Bronchial epithelial cell (primary cell): ENCODE data around the gene GGA3. TPM values are rescaled to one million over a fixed set of nuclear protein-coding genes. Genes with fewer than 3 reads are reported as not detected.

Source experiments
- DNase-seq: peaks from one replicate; pipeline ENCODE4 v3.0.0-alpha.2; 2010; ENCODE audit warnings: low read depth
- FAIRE-seq: peaks from 2 replicates; lab custom pipeline; 2011; peaks lifted over from hg19 to GRCh38; lab: Jason Lieb, UNC
- H3K27me3 ChIP-seq: 2 replicates; pipeline ENCODE4 v1.5.1; 2011; ENCODE audit warnings: low read length; ENCODE audit not compliant: control insufficient read depth, insufficient read depth
- H3K36me3 ChIP-seq: 2 replicates; pipeline ENCODE4 v1.5.1; 2011; ENCODE audit warnings: low read length; ENCODE audit not compliant: control insufficient read depth, insufficient read depth
- H3K4me3 ChIP-seq: 2 replicates; pipeline ENCODE4 v1.5.1; 2011; ENCODE audit warnings: mild to moderate bottlenecking, low read depth, low read length, control low read depth
- total RNA-seq: library from RNA; depleted of rRNA; stranded (reverse); fragments of >200 nt; gene quantifications from 2 replicates; pipeline ENCODE4 v1.2.1, GENCODE V29; 2014
- TF ChIP-seq, protein P1 (sequence below): IDR thresholded peaks from 2 replicates; pipeline ENCODE4 v1.5.1; 2011; ENCODE audit warnings: mild to moderate bottlenecking, moderate library complexity, low read length, control low read depth, inconsistent platforms; ENCODE audit not compliant: insufficient read depth, severe bottlenecking

The GGA3 gene
- total RNA-seq, 1 donor from 2014 or later, result 14.5 TPM

GRCh38 chr17:75194879-75195278 is 66.5 kb downstream of the GGA3 start:
- Histone ChIP-seq H3K27me3 (no peaks in the 10 kb centered on the region), H3K4me3 (no peak overlapping the region), H3K36me3 (no peaks in the 10 kb centered on the region)
- no peak for FAIRE-seq
- no peak for DNase-seq
- TF ChIP-seq, protein P1, sequence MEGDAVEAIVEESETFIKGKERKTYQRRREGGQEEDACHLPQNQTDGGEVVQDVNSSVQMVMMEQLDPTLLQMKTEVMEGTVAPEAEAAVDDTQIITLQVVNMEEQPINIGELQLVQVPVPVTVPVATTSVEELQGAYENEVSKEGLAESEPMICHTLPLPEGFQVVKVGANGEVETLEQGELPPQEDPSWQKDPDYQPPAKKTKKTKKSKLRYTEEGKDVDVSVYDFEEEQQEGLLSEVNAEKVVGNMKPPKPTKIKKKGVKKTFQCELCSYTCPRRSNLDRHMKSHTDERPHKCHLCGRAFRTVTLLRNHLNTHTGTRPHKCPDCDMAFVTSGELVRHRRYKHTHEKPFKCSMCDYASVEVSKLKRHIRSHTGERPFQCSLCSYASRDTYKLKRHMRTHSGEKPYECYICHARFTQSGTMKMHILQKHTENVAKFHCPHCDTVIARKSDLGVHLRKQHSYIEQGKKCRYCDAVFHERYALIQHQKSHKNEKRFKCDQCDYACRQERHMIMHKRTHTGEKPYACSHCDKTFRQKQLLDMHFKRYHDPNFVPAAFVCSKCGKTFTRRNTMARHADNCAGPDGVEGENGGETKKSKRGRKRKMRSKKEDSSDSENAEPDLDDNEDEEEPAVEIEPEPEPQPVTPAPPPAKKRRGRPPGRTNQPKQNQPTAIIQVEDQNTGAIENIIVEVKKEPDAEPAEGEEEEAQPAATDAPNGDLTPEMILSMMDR, result no peak

DNA sequence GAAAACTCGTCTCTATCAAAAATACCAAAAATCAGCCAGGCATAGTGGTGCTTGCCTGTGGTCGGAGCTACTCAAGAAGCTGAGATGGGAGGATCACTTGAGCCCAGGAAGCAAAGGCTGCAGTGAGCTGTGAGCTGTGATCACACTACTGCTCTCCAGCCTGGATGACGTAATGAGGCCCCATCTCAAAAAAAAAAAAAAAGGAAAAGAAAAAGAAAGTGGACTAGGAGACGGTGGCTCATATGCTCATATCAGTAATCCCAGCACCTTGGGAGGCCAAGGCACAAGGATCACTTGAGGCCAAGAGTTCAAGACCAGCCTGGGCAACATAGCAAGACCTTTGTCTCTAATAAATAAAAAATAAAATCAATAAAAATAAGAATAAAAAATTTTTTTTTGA is 69.8 kb downstream of the GGA3 start:
- no peaks in the 10 kb centered on the region for H3K27me3 ChIP-seq
- TF ChIP-seq, protein P1, result no peak
- no peak overlapping the region for H3K4me3 ChIP-seq
- H3K36me3 ChIP-seq, result no peaks in the 10 kb centered on the region
- FAIRE-seq (no peak), DNase-seq (no peak)

DNA sequence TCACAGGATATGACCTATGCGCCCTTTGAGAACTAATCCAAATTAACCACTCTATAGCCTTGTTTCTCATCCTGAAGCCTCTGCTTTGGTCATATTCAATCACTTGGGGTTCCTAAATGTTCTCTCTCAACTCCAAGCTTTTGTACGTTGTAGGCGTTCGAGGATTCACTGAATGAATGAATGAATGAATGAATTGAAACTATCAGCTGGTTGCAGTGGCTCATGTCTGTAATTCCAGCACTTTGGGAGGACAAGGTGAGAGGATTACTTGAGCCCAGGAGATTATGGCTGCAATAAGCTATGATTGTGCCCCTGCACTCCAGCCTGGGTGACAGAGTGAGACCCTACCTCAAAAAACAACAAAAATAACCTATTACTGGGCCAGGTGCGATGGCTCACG is 72.8 kb downstream of the GGA3 start:
- no peaks in the 10 kb centered on the region for H3K27me3 ChIP-seq
- H3K4me3 ChIP-seq, result no peak overlapping the region
- TF ChIP-seq, protein P1, result no peak
- FAIRE-seq (no peak), DNase-seq (no peak)
- H3K36me3 ChIP-seq, result no peaks in the 10 kb centered on the region

Other genes starting within 250 kb of the GGA3 start
- gene MRPL58, start 248.9 kb downstream of the GGA3 start, total RNA-seq, result 23.8 and 41.6 TPM in 2 replicates
- 239 and 277 TPM in 2 replicates for gene ATP5PD, start 214.6 kb downstream of the GGA3 start, total RNA-seq
- gene KCTD2, start 214.4 kb downstream of the GGA3 start, total RNA-seq, result 5.0 and 7.8 TPM in 2 replicates
- 15.0 and 18.1 TPM in 2 replicates for gene SLC16A5, start 173.7 kb downstream of the GGA3 start, total RNA-seq
- 1.8 and 3.2 TPM in 2 replicates for gene ARMC7, start 151.6 kb downstream of the GGA3 start, total RNA-seq
- gene NT5C, start 129.9 kb downstream of the GGA3 start, total RNA-seq, result 47.0 and 57.1 TPM in 2 replicates
- 182 and 188 TPM in 2 replicates for gene JPT1, start 107.1 kb downstream of the GGA3 start, total RNA-seq
- 60.0 and 87.1 TPM in 2 replicates for gene SUMO2, start 78.6 kb downstream of the GGA3 start, total RNA-seq
- 21.4 and 22.4 TPM in 2 replicates for gene NUP85, start 55.9 kb downstream of the GGA3 start, total RNA-seq
- gene MRPS7, start 273 bp upstream of the GGA3 start, total RNA-seq, result 83.3 and 83.5 TPM in 2 replicates
- 30.0 and 36.4 TPM in 2 replicates for gene MIF4GD, start 9.6 kb upstream of the GGA3 start, total RNA-seq
- gene SLC25A19, start 27.8 kb upstream of the GGA3 start, total RNA-seq, result 10.2 and 12.1 TPM in 2 replicates
- 102 and 103 TPM in 2 replicates for gene GRB2, start 144.1 kb upstream of the GGA3 start, total RNA-seq
- 13.7 and 14.5 TPM in 2 replicates for gene TMEM94, start 195.0 kb upstream of the GGA3 start, total RNA-seq